ENCODE measurements around the gene ALKBH1. TPM values are rescaled to one million over a fixed set of nuclear protein-coding genes. Genes with fewer than 3 reads are reported as not detected.
"Not testable (repeated sequence)": the region's sequence is repeated elsewhere in the genome, so short reads cannot be mapped to it uniquely, and the experiment has no call there.

The ALKBH1 gene, protein sequence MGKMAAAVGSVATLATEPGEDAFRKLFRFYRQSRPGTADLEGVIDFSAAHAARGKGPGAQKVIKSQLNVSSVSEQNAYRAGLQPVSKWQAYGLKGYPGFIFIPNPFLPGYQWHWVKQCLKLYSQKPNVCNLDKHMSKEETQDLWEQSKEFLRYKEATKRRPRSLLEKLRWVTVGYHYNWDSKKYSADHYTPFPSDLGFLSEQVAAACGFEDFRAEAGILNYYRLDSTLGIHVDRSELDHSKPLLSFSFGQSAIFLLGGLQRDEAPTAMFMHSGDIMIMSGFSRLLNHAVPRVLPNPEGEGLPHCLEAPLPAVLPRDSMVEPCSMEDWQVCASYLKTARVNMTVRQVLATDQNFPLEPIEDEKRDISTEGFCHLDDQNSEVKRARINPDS
- total RNA-seq (10 to 100 TPM in 2 of 4 donors, 1 to 10 TPM in 2; 7.2 to 10.5 (median 9.9) TPM), polyA plus RNA-seq (8.3 TPM)
- long read RNA-seq, donor 1, transcript ALKBH1-201 (6 exons, 2,594 nt): major isoform, 8 of 10 reads
- long read RNA-seq, donor 1, partial matches to known transcripts: 1 of 10 reads
- long read RNA-seq, donor 1, other reads (novel, unspliced or antisense): 1 of 10 reads
- long read RNA-seq, donor 2, transcript ALKBH1-201 (6 exons, 2,594 nt): major isoform, 6 of 10 reads
- long read RNA-seq, donor 2, partial matches to known transcripts: 0 of 10 reads
- long read RNA-seq, donor 2, other reads (novel, unspliced or antisense): 3 of 10 reads
- long read RNA-seq, donor 3, transcript ALKBH1-201 (6 exons, 2,594 nt): major isoform, 18 of 21 reads
- long read RNA-seq, donor 3, partial matches to known transcripts: 0 of 21 reads
- long read RNA-seq, donor 3, other reads (novel, unspliced or antisense): 2 of 21 reads
- long read RNA-seq, donor 4, transcript ALKBH1-201 (6 exons, 2,594 nt): major isoform, 8 of 9 reads
- long read RNA-seq, donor 4, partial matches to known transcripts: 1 of 9 reads
- long read RNA-seq, donor 4, other reads (novel, unspliced or antisense): 0 of 9 reads

GRCh38 chr14:77707724-77708408 lies at the start of gene ALKBH1, which contains the start of gene SLIRP:
ALKBH1 (minus strand) TSS chr14:77708023; CDS start chr14:77708004, 19 bp downstream.
SLIRP (plus strand) TSS chr14:77708103; CDS start chr14:77708112, 9 bp downstream.
- Histone ChIP-seq H3K4me1 (ENCODE audit: control insufficient read depth, insufficient read depth, low read length) (peaks cover 3% of the 10 kb centered on the region), H3K27ac (ENCODE audit: low read length) (peak within 1 kb of the TSS; percentile 89), H3K27me3 (ENCODE audit: control insufficient read depth, insufficient read depth) (no peaks in the 10 kb centered on the region), H3K9me3 (ENCODE audit: control insufficient read depth, low read length) (no peaks in the 10 kb centered on the region), H3K4me3 (ENCODE audit: low read length) (peak within 1 kb of the TSS; percentile 100)
- intact Hi-C loops (cut with DNase I): no loop called here
- under 1% methylated on average over 49 of the region's 49 CpGs for WGBS
- DNase-seq: peak; percentile 88 to 94 (median 92)
- peak; percentile 97 to 98 for ATAC-seq

GRCh38 chr14:77752799-77753516 lies 45.1 kb upstream of the ALKBH1 start:
- Histone ChIP-seq H3K27me3 (ENCODE audit: control insufficient read depth, insufficient read depth) (no peaks in the 10 kb centered on the region), H3K4me3 (ENCODE audit: low read length) (no peak overlapping the region), H3K27ac (ENCODE audit: low read length) (no peak overlapping the region), H3K4me1 (ENCODE audit: control insufficient read depth, insufficient read depth, low read length) (peaks cover 5% of the 10 kb centered on the region), H3K9me3 (ENCODE audit: control insufficient read depth, low read length) (no peaks in the 10 kb centered on the region)
- DNase-seq (no peak), ATAC-seq (no peak)
- 47% methylated on average over 3 of the region's 3 CpGs for WGBS
- intact Hi-C loops (cut with DNase I): no loop called here

GRCh38 chr14:77752266-77752665 lies 44.4 kb upstream of the ALKBH1 start:
- Histone ChIP-seq H3K27ac (ENCODE audit: low read length) (no peak overlapping the region), H3K27me3 (ENCODE audit: control insufficient read depth, insufficient read depth) (no peaks in the 10 kb centered on the region), H3K4me3 (ENCODE audit: low read length) (no peak overlapping the region), H3K4me1 (ENCODE audit: control insufficient read depth, insufficient read depth, low read length) (peaks cover 4% of the 10 kb centered on the region), H3K9me3 (ENCODE audit: control insufficient read depth, low read length) (no peaks in the 10 kb centered on the region)
- WGBS: 96% methylated on average over 2 of the region's 2 CpGs
- intact Hi-C loops (cut with DNase I): no loop called here
- DNase-seq (no peak), ATAC-seq (no peak)

GRCh38 chr14:77747425-77747824 lies 39.6 kb upstream of the ALKBH1 start:
- H3K27me3 ChIP-seq (ENCODE audit: control insufficient read depth, insufficient read depth); H3K4me1 ChIP-seq (ENCODE audit: control insufficient read depth, insufficient read depth, low read length); intact Hi-C loops (cut with DNase I); H3K27ac ChIP-seq (ENCODE audit: low read length); H3K9me3 ChIP-seq (ENCODE audit: control insufficient read depth, low read length); H3K4me3 ChIP-seq (ENCODE audit: low read length); ATAC-seq: not testable (repeated sequence)
- peak in 1 of 3 donors; percentile 61 for DNase-seq
- WGBS: 91% methylated on average over 33 of the region's 33 CpGs

GRCh38 chr14:77746064-77746702 lies 38.4 kb upstream of the ALKBH1 start:
- Histone ChIP-seq H3K27me3 (ENCODE audit: control insufficient read depth, insufficient read depth) (no peaks in the 10 kb centered on the region), H3K4me3 (ENCODE audit: low read length) (no peak overlapping the region)
- intact Hi-C loops (cut with DNase I): no loop called here

GRCh38 chr14:77741438-77741837 lies 33.6 kb upstream of the ALKBH1 start:
- intact Hi-C loops (cut with DNase I): no loop called here
- no peak overlapping the region for H3K27ac ChIP-seq (ENCODE audit: low read length)
- H3K4me1 ChIP-seq (ENCODE audit: control insufficient read depth, insufficient read depth, low read length): peaks cover 2% of the 10 kb centered on the region
- DNase-seq (no peak), ATAC-seq (no peak)
- no peak overlapping the region for H3K4me3 ChIP-seq (ENCODE audit: low read length)
- H3K27me3 ChIP-seq (ENCODE audit: control insufficient read depth, insufficient read depth): no peaks in the 10 kb centered on the region
- H3K9me3 ChIP-seq (ENCODE audit: control insufficient read depth, low read length): no peaks in the 10 kb centered on the region
- WGBS: 75% methylated on average over 2 of the region's 2 CpGs

More at GRCh38 chr14:77746064-77746702, 38.4 kb upstream of the ALKBH1 start:
- WGBS: 64% methylated on average over 4 of the region's 4 CpGs
- ATAC-seq: no peak
- H3K4me1 ChIP-seq (ENCODE audit: control insufficient read depth, insufficient read depth, low read length): no peaks in the 10 kb centered on the region
- DNase-seq: no peak
- H3K27ac ChIP-seq (ENCODE audit: low read length): no peak overlapping the region
- H3K9me3 ChIP-seq (ENCODE audit: control insufficient read depth, low read length): no peaks in the 10 kb centered on the region

DNA sequence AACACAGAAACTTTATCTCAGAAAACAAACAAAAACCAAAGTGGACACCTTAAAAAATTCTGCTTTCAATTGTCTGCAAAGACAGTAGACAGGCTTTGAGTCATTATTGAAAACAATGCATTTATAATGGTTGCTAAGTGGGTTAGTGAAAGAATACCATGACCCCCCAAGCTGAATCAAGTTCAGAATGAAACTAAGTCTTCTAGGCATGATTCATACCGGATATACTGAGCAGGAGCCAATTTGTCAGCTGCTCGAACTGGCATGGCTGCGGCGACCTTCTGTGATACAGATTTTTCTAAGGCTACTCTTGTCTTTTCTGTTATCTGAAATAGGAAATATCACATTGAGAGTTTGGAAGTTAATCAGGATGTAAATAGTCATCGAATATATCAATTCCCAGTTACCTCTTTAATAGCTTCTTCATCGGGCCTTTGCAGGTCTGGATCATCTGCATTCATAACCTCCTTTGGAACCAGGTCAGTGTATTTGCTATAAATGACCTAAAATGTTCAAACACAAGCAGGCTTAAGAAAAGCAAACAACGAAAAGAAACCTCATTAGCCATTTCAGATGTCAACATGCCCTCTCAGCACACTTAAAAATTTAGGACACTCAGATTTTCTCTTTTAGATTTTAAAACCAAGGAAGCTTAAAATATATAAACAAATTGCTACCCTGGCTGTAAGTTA lies 30.9 kb upstream of the ALKBH1 start:
- DNase-seq (peak in 2 of 3 donors; percentile 59 to 62), ATAC-seq (peak; percentile 59 to 81)
- intact Hi-C loops (cut with DNase I): no loop called here
- H3K4me3 ChIP-seq (ENCODE audit: low read length): no peak overlapping the region
- H3K4me1 ChIP-seq (ENCODE audit: control insufficient read depth, insufficient read depth, low read length): peaks cover 2% of the 10 kb centered on the region
- H3K27me3 ChIP-seq (ENCODE audit: control insufficient read depth, insufficient read depth): no peaks in the 10 kb centered on the region
- no peaks in the 10 kb centered on the region for H3K9me3 ChIP-seq (ENCODE audit: control insufficient read depth, low read length)
- no peak overlapping the region for H3K27ac ChIP-seq (ENCODE audit: low read length)
- WGBS: 48% methylated on average over 7 of the region's 7 CpGs

GRCh38 chr14:77730976-77731497 lies 23.2 kb upstream of the ALKBH1 start:
- H3K4me3 ChIP-seq (ENCODE audit: low read length): no peak overlapping the region
- intact Hi-C loops (cut with DNase I): no loop called here
- ATAC-seq (no peak), DNase-seq (no peak)
- no peaks in the 10 kb centered on the region for H3K4me1 ChIP-seq (ENCODE audit: control insufficient read depth, insufficient read depth, low read length)
- no peaks in the 10 kb centered on the region for H3K27me3 ChIP-seq (ENCODE audit: control insufficient read depth, insufficient read depth)
- no peaks in the 10 kb centered on the region for H3K9me3 ChIP-seq (ENCODE audit: control insufficient read depth, low read length)
- 72% methylated on average over 3 of the region's 3 CpGs for WGBS
- no peak overlapping the region for H3K27ac ChIP-seq (ENCODE audit: low read length)

GRCh38 chr14:77722301-77722700 lies 14.5 kb upstream of the ALKBH1 start:
- WGBS: 96% methylated on average over 3 of the region's 3 CpGs
- Histone ChIP-seq H3K27ac (ENCODE audit: low read length) (no peak overlapping the region), H3K9me3 (ENCODE audit: control insufficient read depth, low read length) (no peaks in the 10 kb centered on the region), H3K4me1 (ENCODE audit: control insufficient read depth, insufficient read depth, low read length) (no peaks in the 10 kb centered on the region), H3K27me3 (ENCODE audit: control insufficient read depth, insufficient read depth) (no peaks in the 10 kb centered on the region), H3K4me3 (ENCODE audit: low read length) (no peak overlapping the region)
- intact Hi-C loops (cut with DNase I): no loop called here
- ATAC-seq (no peak), DNase-seq (no peak)

Data from right cardiac atrium (tissue), 5 donors.